Neutrophil (primary cell): ENCODE results near the gene OR10AD1.
"Not testable (repeated sequence)": the region's sequence is repeated elsewhere in the genome, so short reads cannot be mapped to it uniquely, and the experiment has no call there.

Experiments
- H3K27ac ChIP-seq: fragments of 200-600 bp; sonication (generic); 2 replicates; pipeline ENCODE4 v1.5.1; 2016; ENCODE audit warnings: mild to moderate bottlenecking, moderate library complexity
- H3K27me3 ChIP-seq: fragments of 200-600 bp; sonication (generic); 2 replicates; pipeline ENCODE4 v1.6.0; 2016; ENCODE audit warnings: mild to moderate bottlenecking
- H3K36me3 ChIP-seq: fragments of 200-600 bp; sonication (generic); 2 replicates; pipeline ENCODE4 v1.5.1; 2017
- H3K4me1 ChIP-seq, 2 experiments: fragments of 200-600 bp in 1 of 2; sonication (generic) in 1 of 2; 1 replicate in 1 of 2; 2 replicates in 1 of 2; pipeline versions ENCODE4 v1.5.1 to v1.6.1; 2013 to 2016; ENCODE audit warnings: low read depth in 1 of 2, low read length in 1 of 2, mild to moderate bottlenecking in 1 of 2, moderate library complexity in 1 of 2; ENCODE audit not compliant: control insufficient read depth in 1 of 2, insufficient read depth in 1 of 2
- H3K4me3 ChIP-seq, 2 experiments: fragments of 200-600 bp in 1 of 2; sonication (generic) in 1 of 2; 1 replicate in 1 of 2; 2 replicates in 1 of 2; pipeline ENCODE4 v1.5.1; 2013 to 2016; ENCODE audit warnings: low read depth in 1 of 2, low read length in 1 of 2, mild to moderate bottlenecking in 1 of 2, moderate library complexity in 1 of 2
- H3K9me3 ChIP-seq: fragments of 200-600 bp; sonication (generic); 2 replicates; pipeline ENCODE4 v1.5.1; 2016
- CTCF ChIP-seq: fragments of 200-600 bp; sonication (generic); IDR thresholded peaks from 2 replicates; pipeline ENCODE4 v1.5.1; 2016; ENCODE audit warnings: antibody characterized with exemption

The OR10AD1 gene

GRCh38 chr12:48221645-48222044, 18.6 kb upstream of the OR10AD1 start:
- Histone ChIP-seq H3K27me3 (peaks cover 4% of the 10 kb centered on the region), H3K4me3 (no peak overlapping the region), H3K36me3 (no peaks in the 10 kb centered on the region), H3K9me3 (no peaks in the 10 kb centered on the region), H3K27ac (no peak overlapping the region), H3K4me1 (peaks cover 0 to 6% of the 10 kb centered on the region in 2 experiments)
- no peak for TF ChIP-seq CTCF

GRCh38 chr12:48220701-48221100, 17.6 kb upstream of the OR10AD1 start:
- Histone ChIP-seq H3K9me3 (no peaks in the 10 kb centered on the region), H3K36me3 (no peaks in the 10 kb centered on the region), H3K27me3 (peaks cover 2% of the 10 kb centered on the region), H3K4me3 (no peak overlapping the region), H3K27ac (no peak overlapping the region), H3K4me1 (peaks cover 0 to 9% of the 10 kb centered on the region in 2 experiments)
- no peak for TF ChIP-seq CTCF

GRCh38 chr12:48219631-48220030, 16.5 kb upstream of the OR10AD1 start:
- no peaks in the 10 kb centered on the region for H3K9me3 ChIP-seq
- no peaks in the 10 kb centered on the region for H3K27me3 ChIP-seq
- H3K4me1 ChIP-seq = peaks cover 0 to 9% of the 10 kb centered on the region in 2 experiments
- H3K27ac ChIP-seq = no peak overlapping the region
- no peaks in the 10 kb centered on the region for H3K36me3 ChIP-seq
- H3K4me3 ChIP-seq = no peak overlapping the region
- TF ChIP-seq CTCF = no peak

GRCh38 chr12:48216785-48217184, 13.7 kb upstream of the OR10AD1 start:
- no peaks in the 10 kb centered on the region for H3K27me3 ChIP-seq
- H3K9me3 ChIP-seq = no peaks in the 10 kb centered on the region

GRCh38 chr12:48209495-48209894, 6.4 kb upstream of the OR10AD1 start:
- H3K27me3 ChIP-seq, H3K36me3 ChIP-seq, H3K27ac ChIP-seq, H3K4me1 ChIP-seq, H3K4me3 ChIP-seq, H3K9me3 ChIP-seq: not testable (repeated sequence)

More at GRCh38 chr12:48216785-48217184, 13.7 kb upstream of the OR10AD1 start:
- TF ChIP-seq CTCF = no peak
- Histone ChIP-seq H3K4me1 (peaks cover 5 to 17% of the 10 kb centered on the region in 2 experiments), H3K36me3 (no peaks in the 10 kb centered on the region), H3K4me3 (no peak overlapping the region), H3K27ac (no peak overlapping the region)

GRCh38 chr12:48202766-48203165, 326 bp downstream of the OR10AD1 start:
- TF ChIP-seq CTCF = no peak
- Histone ChIP-seq H3K4me3 (no peak overlapping the region), H3K4me1 (peaks cover 22% of the 10 kb centered on the region in 2 experiments)

More at GRCh38 chr12:48202766-48203165, 326 bp downstream of the OR10AD1 start:
- no peaks in the 10 kb centered on the region for H3K36me3 ChIP-seq
- peaks cover 9% of the 10 kb centered on the region for H3K9me3 ChIP-seq
- no peak overlapping the region for H3K27ac ChIP-seq
- H3K27me3 ChIP-seq = no peaks in the 10 kb centered on the region
